Spinal cord (tissue), 10 donors: ENCODE measurements around the gene OGG1. TPM values are rescaled to one million over a fixed set of nuclear protein-coding genes. Genes with fewer than 3 reads are reported as not detected.
A peak's percentile ranks its signal among the peaks of the same experiment; 100 is the strongest.
"Not testable (repeated sequence)": the region's sequence is repeated elsewhere in the genome, so short reads cannot be mapped to it uniquely, and the experiment has no call there.

Experiments
- DNase-seq, 6 donors: peaks; one replicate each; pipeline versions ENCODE4 v3.0.0 to v3.0.0-alpha.2; 2013 to 2015; ENCODE audit warnings: low spot score in 6 of 6, low read depth in 4 of 6
- H3K27ac ChIP-seq: one replicate; pipeline ENCODE4 v1.5.1; 2013; ENCODE audit warnings: low read depth, low read length, control low read depth
- H3K27me3 ChIP-seq: one replicate; pipeline ENCODE4 v1.6.1; 2013; ENCODE audit warnings: low read length; ENCODE audit not compliant: control insufficient read depth, insufficient read depth
- H3K36me3 ChIP-seq: one replicate; pipeline ENCODE4 v1.6.1; 2013; ENCODE audit warnings: low read length; ENCODE audit not compliant: control insufficient read depth, insufficient read depth
- H3K4me1 ChIP-seq: one replicate; pipeline ENCODE4 v1.6.1; 2013; ENCODE audit warnings: low read length; ENCODE audit not compliant: control insufficient read depth, insufficient read depth
- H3K4me3 ChIP-seq: one replicate; pipeline ENCODE4 v1.5.1; 2013; ENCODE audit warnings: low read depth, low read length, control low read depth
- H3K9me3 ChIP-seq: one replicate; pipeline ENCODE4 v1.6.1; 2013; ENCODE audit warnings: low read length; ENCODE audit not compliant: control insufficient read depth, insufficient read depth
- WGBS: methylation state at CpG from one replicate; pipeline ENCODE4 v1.1.5; 2013; ENCODE audit warnings: missing lambda C conversion rate; ENCODE audit not compliant: insufficient coverage; 5-methylcytosine and 5-hydroxymethylcytosine counted together
- polyA plus RNA-seq, 2 donors: library from polyadenylated mRNA; unstranded; fragments of 120-200 nt; gene quantifications; one replicate each; pipeline ENCODE4 v1.2.1, GENCODE V29; 2013; ENCODE audit not compliant: insufficient read length in 2 of 2
- total RNA-seq, 2 donors: library from RNA; depleted of rRNA in 1 of 2; stranded (reverse); fragments of 120-200 nt in 1 of 2; fragments of >200 nt in 1 of 2; gene quantifications; one replicate each; pipeline versions ENCODE4 v1.2.3 to v1.2.4, GENCODE V29; 2013 to 2014
- donor health status: healthy.

The OGG1 gene
- total and polyA plus RNA-seq, 4 donors = 25.8 to 57.8 (median 44.2) TPM

DNA sequence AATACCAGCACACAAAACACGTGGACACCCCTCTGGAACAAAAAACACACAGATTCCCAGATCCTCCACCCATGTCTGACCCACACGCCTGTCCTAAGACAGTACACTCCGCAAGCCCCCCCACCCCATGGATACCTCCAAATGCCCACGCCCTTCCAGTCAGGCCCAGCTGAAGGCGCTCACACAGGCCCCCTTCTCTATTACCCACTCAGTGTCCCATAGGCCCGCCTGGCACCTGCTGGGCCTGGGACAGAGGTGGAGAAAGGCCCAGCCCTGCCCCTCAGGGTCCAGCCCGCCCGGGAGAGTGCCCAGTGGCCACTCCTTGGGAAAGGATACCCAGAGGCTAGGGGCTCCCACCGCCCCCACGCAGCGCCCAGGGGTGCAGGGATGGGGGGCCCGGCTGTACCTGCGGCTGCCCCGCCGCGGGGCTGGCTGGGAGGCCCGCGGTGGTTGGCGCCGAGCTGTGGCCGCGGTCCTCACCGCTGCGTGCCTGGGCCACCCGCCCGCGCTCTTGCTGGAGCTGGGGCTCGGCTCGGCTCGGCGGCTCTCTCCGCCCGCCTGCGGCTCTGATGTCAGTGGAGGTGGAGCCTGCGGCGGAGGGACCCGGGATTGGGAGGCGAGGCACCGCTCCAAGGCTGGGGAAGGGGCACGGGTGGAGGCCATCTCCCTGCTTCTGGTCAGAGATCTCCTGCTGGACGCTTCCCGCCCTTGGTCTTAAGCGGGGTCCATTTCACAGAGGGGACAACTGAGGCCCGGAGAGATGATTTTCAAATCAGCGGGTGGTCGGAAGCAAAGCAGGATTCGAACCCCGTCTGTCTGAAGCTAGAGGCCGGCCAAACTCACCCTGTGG is 19.9 kb downstream of the OGG1 start, which contains the start of gene CAMK1:
Gene CAMK1, minus strand, starts transcription at position 522 of the 850 bp plus-strand sequence. CDS start 2,198 bp downstream, outside the sequence.
- Histone ChIP-seq H3K4me3 (peak within 1 kb of the TSS; percentile 48), H3K27me3 (no peaks in the 10 kb centered on the region), H3K36me3 (peaks cover 20% of the 10 kb centered on the region), H3K27ac (peak within 1 kb of the TSS; percentile 86), H3K9me3 (no peaks in the 10 kb centered on the region), H3K4me1 (peaks cover 40% of the 10 kb centered on the region)
- DNase-seq = peak; percentile 39 to 90 (median 61)
- WGBS = 5% methylated on average over 49 of the region's 49 CpGs

DNA sequence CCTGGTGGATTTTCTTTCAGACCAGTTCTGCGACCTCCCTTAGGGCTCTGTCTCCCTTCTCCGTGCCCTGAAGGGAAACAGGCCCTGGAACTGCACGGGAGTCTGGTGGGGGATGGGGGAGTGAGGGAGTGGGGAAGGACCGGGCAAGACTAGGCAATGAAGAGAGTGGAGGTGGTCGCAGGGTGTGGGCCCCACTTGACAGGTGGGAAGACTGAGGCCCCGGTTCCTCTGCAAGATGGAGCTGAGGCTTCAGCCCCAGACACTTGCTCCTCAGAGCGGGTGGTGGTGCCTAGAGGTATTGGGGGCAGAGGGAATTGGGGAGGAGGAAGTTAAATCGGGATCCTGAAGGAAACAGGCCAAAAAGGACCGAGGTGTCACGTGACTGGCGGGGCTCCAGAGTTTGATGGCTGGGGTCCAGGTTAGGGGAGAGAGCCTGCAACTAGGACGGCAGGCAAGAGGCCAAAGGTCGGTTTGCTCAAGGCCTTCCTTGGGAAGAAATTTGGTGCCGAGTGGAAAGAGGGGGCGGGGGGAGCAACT is 20.6 kb downstream of the OGG1 start:
- Histone ChIP-seq H3K4me1 (peaks cover 40% of the 10 kb centered on the region), H3K4me3 (peak overlapping the region; percentile 48), H3K27me3 (no peaks in the 10 kb centered on the region), H3K36me3 (peaks cover 13% of the 10 kb centered on the region), H3K27ac (peak overlapping the region; percentile 86), H3K9me3 (no peaks in the 10 kb centered on the region)
- WGBS = 19% methylated on average over 12 of the region's 15 CpGs
- peak in 2 of 6 donors; percentile 51 to 90 for DNase-seq

- 67% methylated on average over 1 of the region's 2 CpGs for WGBS
Measured at GRCh38 chr3:9771007-9771406, 21.3 kb downstream of the OGG1 start.

DNA sequence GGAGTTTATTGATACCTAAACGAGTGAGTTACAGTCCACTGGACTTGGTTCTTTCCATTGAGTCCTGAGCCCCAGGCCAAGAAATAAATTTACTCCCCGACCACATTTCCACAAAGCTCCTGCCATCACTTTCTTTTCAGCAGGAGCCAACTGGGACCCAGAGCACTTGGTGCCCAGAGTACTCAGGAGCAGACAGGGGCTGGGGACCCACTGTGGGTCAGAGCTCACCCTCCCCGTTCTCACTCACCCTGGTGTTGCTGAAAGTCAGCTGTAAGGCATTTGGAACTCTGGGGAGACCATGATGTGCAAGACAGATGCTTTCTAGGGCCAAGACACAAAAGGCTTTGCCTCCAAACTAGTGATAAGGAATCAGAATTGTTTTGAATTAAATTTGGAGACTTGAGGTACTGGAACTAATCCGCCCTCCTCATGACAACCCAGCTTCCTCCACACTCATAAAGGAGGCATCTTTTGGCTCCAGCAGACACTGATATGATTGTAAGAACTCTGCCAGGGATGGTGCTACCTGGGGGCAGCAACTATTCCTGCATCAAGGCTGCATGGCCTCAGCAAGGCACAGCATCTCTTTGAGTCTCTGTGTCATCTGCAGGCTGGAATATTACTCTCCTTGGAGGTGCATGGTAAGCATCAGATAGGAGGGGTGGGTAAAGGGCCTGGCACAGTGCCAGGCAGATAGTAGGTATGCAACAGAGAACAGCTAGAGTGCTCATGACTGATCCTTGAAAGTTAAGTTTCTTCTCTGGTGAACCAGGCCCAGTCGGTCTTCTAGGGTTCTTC is 27.3 kb downstream of the OGG1 start:
- H3K4me3 ChIP-seq = no peak overlapping the region
- peaks cover 6% of the 10 kb centered on the region for H3K4me1 ChIP-seq
- H3K9me3 ChIP-seq = no peaks in the 10 kb centered on the region
- H3K27ac ChIP-seq = no peak overlapping the region
- DNase-seq = no peak
- peaks cover 31% of the 10 kb centered on the region for H3K36me3 ChIP-seq
- H3K27me3 ChIP-seq = no peaks in the 10 kb centered on the region
- 77% methylated on average over 3 of the region's 5 CpGs for WGBS

More at GRCh38 chr3:9771007-9771406, 21.3 kb downstream of the OGG1 start:
- H3K4me1 ChIP-seq = peaks cover 35% of the 10 kb centered on the region
- not testable (repeated sequence) for DNase-seq, H3K27me3 ChIP-seq, H3K36me3 ChIP-seq, H3K9me3 ChIP-seq, H3K4me3 ChIP-seq
- H3K27ac ChIP-seq = peak overlapping the region; percentile 86

- Histone ChIP-seq H3K4me1 (peaks cover 6% of the 10 kb centered on the region), H3K9me3 (no peaks in the 10 kb centered on the region), H3K27ac (no peak overlapping the region), H3K27me3 (no peaks in the 10 kb centered on the region), H3K36me3 (peaks cover 37% of the 10 kb centered on the region), H3K4me3 (no peak overlapping the region)
- no CpG with 5 or more reads among the region's 1 CpG for WGBS
- DNase-seq = no peak
Measured at GRCh38 chr3:9777694-9778021, 27.9 kb downstream of the OGG1 start.

- Histone ChIP-seq H3K9me3 (no peaks in the 10 kb centered on the region), H3K27me3 (no peaks in the 10 kb centered on the region), H3K36me3 (peaks cover 41% of the 10 kb centered on the region), H3K4me1 (peaks cover 6% of the 10 kb centered on the region), H3K27ac (no peak overlapping the region), H3K4me3 (no peak overlapping the region)
- WGBS = 90% methylated on average over 4 of the region's 5 CpGs
- no peak for DNase-seq
Measured at GRCh38 chr3:9778143-9779074, 28.7 kb downstream of the OGG1 start.

- Histone ChIP-seq H3K27ac (no peak overlapping the region), H3K9me3 (no peaks in the 10 kb centered on the region), H3K4me3 (no peak overlapping the region), H3K36me3 (peaks cover 48% of the 10 kb centered on the region), H3K4me1 (peaks cover 6% of the 10 kb centered on the region), H3K27me3 (no peaks in the 10 kb centered on the region)
- WGBS = 85% methylated on average over 3 of the region's 6 CpGs
- DNase-seq = no peak
Measured at GRCh38 chr3:9779075-9779593, 29.4 kb downstream of the OGG1 start.

GRCh38 chr3:9779721-9780457 is 30.1 kb downstream of the OGG1 start:
- no peak overlapping the region for H3K4me3 ChIP-seq
- peaks cover 53% of the 10 kb centered on the region for H3K36me3 ChIP-seq
- H3K27me3 ChIP-seq = no peaks in the 10 kb centered on the region
- 84% methylated on average over 6 of the region's 8 CpGs for WGBS
- H3K4me1 ChIP-seq = peaks cover 6% of the 10 kb centered on the region
- no peak for DNase-seq
- H3K9me3 ChIP-seq = no peaks in the 10 kb centered on the region
- H3K27ac ChIP-seq = no peak overlapping the region
